22Rv1 (cell line): ENCODE data around the gene DHX16.

Source experiments
- CTCF ChIP-seq: fragments of 450-650 bp; IDR thresholded peaks from 2 replicates; pipeline ENCODE4 v1.5.1; 2017; ENCODE audit warnings: mild to moderate bottlenecking
- ZFX ChIP-seq: fragments of 450-650 bp; IDR thresholded peaks from 2 replicates; pipeline ENCODE4 v1.6.1; 2017; ENCODE audit warnings: antibody characterized with exemption, borderline replicate concordance

GRCh38 chr6:30682143-30683117 is 9.6 kb upstream of the DHX16 start:
- no peak for TF ChIP-seq CTCF
- TF ChIP-seq ZFX: no peak
